ENCODE data around the gene PUS1.

- TF ChIP-seq POLR2AphosphoS5 (IDR thresholded peaks at IDR 0.05; ENCODE audit: borderline replicate concordance, low read depth, low read length) (peak; percentile 42; the same call in 1 of the 2 replicates), EZH2 (IDR thresholded peaks at IDR 0.05) (no peak), FOXP2 (optimal IDR thresholded peaks at IDR 0.05; ENCODE audit: control extremely low read depth, extremely low read length, insufficient read depth) (no peak)
Observed at GRCh38 chr12:131949431-131950181, 20.5 kb downstream of the PUS1 start, which contains the start of gene EP400.

Data from SK-N-MC (cell line).